GM12891 (cell line): ENCODE measurements around the gene FAN1.

ENCODE experiments used
- POLR2A ChIP-seq: IDR thresholded peaks from 2 replicates; pipeline ENCODE4 v1.6.1; 2011; ENCODE audit warnings: low read depth, low read length, control low read depth
- POLR2AphosphoS5 ChIP-seq: IDR thresholded peaks from 2 replicates; pipeline ENCODE4 v1.6.1; 2011; ENCODE audit warnings: low read depth, low read length, control low read depth

DNA sequence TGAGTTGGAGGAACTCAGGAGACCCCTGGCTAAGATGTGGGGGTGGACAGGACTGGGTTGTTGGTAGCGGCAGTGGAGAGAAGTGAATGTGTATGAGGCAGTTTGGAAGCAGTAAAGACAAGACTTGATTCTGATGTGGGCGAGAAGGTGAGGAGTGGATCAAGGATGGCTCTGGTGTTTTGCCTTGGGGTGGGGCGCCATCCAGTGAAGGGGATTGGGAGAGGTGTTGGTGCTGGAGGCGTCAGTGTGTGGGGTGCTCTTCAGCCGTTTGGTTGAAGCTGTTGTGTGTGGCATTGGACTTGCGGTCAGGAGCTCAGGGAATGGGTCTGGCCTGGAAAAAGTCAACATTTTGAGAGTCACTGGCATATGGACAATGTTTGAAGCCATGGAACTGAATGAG lies 13.3 kb downstream of the FAN1 start:
- TF ChIP-seq POLR2AphosphoS5 = no peak
- TF ChIP-seq POLR2A = no peak
